Activated gamma-delta T cell treated with Interleukin-2 at 50 U/mL for 16 hours (primary cell): Measurements from ENCODE around the gene STAT6.
A peak's percentile ranks its signal among the peaks of the same experiment; 100 is the strongest.
"Not testable (repeated sequence)": the region's sequence is repeated elsewhere in the genome, so short reads cannot be mapped to it uniquely, and the experiment has no call there.

Experiments used
- DNase-seq: peaks from one replicate; pipeline ENCODE4 v3.0.0-alpha.2; 2020

STAT6 gene

GRCh38 chr12:57124261-57124877, 13.2 kb upstream of the STAT6 start:
- DNase-seq: peak; percentile 79

- DNase-seq: no peak
Measured at GRCh38 chr12:57123813-57124212, 12.7 kb upstream of the STAT6 start.

DNA sequence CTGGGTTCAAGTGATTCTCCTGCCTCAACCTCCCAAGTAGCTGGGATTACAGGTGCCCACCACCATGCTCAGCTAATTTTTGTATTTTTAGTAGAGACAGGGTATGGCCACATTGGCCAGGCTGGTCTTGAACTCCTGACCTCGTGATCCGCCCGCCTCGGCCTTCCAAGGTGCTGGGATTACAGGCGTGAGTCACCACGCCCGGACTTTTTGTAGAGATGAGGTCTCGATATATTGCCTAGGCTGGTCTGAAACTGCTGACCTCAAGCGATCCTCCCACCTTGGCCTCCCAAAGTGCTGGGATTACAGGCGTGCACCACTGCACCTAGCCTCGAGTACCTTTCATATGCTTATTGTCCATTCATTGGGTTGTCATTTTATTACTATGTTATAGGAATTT, 9.6 kb upstream of the STAT6 start:
- DNase-seq: not testable (repeated sequence)

GRCh38 chr12:57119294-57120085, 8.3 kb upstream of the STAT6 start:
- no peak for DNase-seq

GRCh38 chr12:57118711-57119271, 7.6 kb upstream of the STAT6 start:
- no peak for DNase-seq

GRCh38 chr12:57116580-57117281, 5.6 kb upstream of the STAT6 start:
- no peak for DNase-seq

DNA sequence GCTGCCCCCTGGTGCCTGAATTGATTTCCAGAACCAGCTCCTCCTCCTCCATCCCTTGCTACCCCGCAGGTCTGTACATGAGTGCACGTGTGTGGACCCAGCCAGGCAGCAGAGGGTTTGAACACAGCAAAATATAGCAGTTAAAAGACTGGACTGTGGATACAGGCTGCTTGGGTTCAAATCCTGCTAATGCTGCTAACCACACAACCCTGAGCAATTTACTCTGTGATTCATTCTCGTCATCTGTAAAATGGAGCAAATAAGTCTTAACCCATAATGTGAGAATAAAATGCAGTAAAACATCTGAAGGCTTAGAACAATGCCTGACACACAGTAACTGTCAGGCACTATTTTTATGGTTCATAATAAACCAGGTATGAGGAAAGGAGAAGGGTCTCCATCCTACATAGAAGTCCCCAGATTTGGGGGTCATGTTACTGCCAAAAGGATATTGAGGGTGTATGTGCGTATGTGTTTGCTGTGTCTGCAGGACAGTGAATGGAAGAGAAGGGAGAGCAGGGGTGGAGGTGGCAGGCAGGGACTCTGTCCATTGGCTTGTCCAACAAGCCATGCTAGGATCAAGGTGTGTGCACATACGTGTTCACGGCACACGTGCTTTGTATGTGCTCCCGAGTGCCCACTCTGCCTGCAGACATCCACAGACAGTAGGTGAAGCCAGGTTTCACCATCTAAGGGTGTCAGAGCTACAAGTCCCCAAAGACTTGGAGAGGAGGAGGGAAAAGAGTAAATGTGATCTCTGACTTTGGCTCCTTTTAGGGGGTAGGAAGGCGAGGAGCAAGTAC, 1.5 kb upstream of the STAT6 start:
- DNase-seq: no peak

DNA sequence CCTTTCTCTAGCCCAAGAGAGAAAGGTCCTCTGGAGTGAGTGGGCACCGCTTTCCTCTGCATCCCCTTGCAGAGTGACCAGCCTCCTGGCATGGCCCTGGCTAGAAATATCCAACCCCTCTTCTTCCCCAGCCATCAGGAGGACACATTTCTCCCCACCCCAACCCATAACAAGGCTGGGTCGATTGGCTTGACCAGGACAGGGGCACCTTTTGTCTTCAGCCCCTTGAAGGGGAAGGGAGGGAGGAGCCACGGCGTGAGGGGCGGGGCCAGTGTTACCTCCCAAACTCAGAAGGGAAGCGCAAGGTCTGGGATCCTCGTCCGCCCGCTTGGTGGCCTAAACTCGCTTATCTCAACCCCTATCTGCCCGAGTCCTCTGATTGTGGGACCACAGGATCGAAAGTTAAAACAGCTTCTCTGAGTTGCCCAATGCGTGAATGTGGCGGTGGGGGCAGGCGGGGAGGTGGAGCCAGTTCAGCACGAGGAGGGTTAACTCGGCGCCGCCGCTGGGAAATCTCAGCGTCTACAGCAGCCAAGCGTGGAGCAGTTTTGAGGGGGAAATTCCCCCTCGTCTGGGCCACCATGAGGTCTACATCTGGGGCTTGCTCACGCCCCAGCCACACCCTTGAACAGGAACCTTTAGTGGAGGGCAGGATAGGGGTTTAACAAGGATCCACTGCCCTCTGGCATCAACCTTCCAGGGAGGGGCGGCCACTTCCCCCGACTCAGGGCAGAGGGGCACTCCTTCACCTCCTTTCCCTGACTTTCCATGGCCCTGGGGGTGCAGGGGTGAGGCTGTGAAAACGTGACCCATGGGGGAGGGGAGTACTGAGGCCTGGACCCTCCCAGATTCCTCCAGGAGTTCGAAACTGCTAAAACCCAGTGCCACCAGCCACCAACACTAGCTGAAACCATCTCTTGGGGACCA, 795 bp downstream of the STAT6 start:
- DNase-seq: peak; percentile 47

GRCh38 chr12:57109207-57110103, 1.7 kb downstream of the STAT6 start:
- no peak for DNase-seq

DNA sequence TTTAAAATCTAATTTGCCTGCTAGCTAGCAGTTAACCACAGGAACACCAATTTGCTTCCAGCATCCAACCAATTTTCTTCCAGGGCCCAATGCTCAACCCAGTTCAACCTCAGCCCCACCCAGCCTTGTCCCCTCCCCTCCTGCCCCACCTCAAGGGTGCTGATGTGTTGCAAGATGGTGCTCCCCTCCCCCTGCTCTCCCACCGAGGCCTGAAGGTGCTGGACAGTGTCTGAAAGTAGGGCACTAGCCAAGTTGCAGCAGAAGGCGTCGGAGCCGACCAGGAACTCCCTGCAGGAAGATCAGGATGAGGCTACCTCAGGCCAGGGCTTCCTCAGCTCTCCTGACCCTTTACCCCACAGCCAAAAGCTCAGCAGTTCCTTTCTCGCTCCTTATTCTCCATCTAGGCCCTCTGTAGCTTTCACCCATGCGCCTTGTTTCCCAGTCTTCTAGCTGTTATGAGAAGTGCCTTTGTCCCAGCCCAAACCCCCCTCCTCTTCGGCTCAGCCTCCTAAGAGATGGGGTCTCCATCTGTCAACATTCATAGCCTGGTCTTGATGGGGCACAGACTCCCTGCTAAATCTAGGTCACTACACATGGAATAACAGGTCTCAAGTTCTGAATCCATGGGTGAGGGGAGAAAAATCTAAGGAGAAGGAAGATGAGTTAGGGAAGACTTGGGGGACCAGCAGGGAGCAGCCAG, 3.6 kb downstream of the STAT6 start:
- DNase-seq: no peak

DNA sequence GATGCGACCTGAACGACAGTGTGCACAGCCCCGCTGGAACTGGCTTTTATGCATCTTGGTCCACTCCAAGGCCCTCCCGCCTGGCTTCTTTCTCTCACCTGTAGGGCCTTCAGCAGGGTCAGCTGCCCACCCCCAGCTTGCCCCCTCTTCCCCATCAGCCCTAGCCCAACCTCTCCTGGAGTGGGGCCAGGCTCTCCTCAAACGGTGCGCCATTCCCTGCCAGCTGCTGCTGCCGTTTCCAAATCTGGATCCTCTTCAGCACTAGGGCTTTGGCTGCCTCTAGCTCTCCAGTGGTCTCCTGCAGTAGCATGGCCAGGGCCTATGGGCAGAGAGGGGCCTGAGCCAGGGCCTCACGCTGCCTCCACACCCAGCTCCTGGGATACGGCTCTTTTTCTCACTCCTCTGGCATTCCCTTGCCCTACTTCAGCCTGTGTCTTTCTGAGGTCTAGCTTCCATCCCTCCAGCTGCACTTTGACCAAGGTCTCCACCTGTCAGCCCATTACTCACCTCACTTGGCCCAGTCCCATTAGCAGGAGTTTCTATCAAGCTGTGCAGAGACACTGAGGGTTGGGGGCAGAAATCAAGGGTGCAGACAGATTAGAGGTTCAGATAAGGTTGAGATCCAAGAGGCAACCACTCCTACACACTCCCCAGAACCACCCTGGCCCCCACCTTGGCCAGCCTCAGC, 5.0 kb downstream of the STAT6 start:
- DNase-seq: no peak

- no peak for DNase-seq
Measured at GRCh38 chr12:57105011-57105753, 6.0 kb downstream of the STAT6 start.

DNA sequence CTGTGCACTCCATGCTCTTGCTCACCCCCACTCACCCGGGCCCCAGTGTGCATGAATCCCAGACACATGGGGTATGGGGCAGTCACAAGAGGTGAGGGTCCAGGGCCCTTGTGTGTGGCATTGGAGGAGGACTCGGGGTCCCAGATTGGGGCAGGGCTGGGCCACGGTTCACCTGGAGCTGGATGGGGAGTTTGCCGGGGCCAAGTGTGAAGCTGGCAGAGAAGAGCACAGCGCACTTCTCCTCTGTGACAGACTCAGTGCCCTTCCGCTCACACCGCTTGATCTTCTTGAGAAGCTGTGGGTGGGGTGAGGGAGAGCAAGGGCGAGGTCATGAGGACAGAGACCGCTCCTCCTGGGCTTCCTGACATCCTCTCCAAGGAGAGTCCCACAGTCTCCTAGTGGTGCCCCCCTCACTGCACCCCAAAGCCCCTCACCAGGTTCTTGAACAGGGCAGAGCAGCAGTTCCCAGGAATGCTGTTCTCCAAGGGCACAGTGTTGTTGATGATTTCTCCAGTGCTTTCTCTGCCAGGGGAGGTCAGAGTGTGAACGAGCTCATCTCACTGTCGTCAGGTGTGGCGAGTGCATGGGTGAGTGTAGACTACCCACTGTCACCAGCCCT, 6.8 kb downstream of the STAT6 start:
- no peak for DNase-seq

GRCh38 chr12:57103856-57104255, 7.3 kb downstream of the STAT6 start:
- DNase-seq: no peak

- DNase-seq: no peak
Measured at GRCh38 chr12:57101892-57102695, 9.1 kb downstream of the STAT6 start.

DNA sequence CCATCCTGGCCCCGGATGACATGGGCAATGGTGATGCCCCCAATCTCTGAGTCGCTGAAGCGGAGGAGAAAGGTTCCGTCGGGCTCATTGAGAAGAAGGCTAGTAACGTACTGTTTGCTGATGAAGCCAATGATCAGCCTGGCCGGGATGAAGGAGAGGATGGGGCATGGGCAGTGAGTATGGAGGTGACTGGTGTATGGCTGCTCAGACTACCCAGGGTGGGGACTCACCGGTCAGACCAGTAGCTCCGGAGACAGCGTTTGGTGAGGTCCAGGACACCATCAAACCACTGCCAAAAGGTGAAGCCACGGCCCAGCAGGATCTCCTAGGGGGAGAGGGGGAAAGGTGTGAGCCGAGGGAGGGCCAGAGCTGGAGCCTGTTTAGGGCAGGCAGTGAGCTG, 11.4 kb downstream of the STAT6 start:
- DNase-seq: no peak

GRCh38 chr12:57099047-57099714, 12.0 kb downstream of the STAT6 start:
- no peak for DNase-seq
